Uterus (tissue), 2 donors: ENCODE data around the gene ZNF747.

Source experiments
- CTCF ChIP-seq, 4 experiments: fragments of 200-600 bp in 2 of 4; fragments of 450-650 bp in 2 of 4; sonication (generic) in 2 of 4; IDR thresholded peaks; one replicate each; pipeline ENCODE4 v1.5.1; 2016 to 2019; ENCODE audit warnings: antibody characterized with exemption in 4 of 4, mild to moderate bottlenecking in 2 of 4, moderate library complexity in 1 of 4
- POLR2A ChIP-seq, 2 donors: fragments of 450-650 bp; IDR thresholded peaks; one replicate each; pipeline ENCODE4 v1.6.1; 2016; ENCODE audit warnings: antibody characterized with exemption in 2 of 2, mild to moderate bottlenecking in 1 of 2, moderate library complexity in 1 of 2

- TF ChIP-seq CTCF (IDR thresholded peaks at IDR 0.05): peak in 1 of 4 experiments; percentile 22
- peak; percentile 56 to 59 for TF ChIP-seq POLR2A (IDR thresholded peaks at IDR 0.05)
Observed at GRCh38 chr16:30534368-30535105, at the start of gene ZNF747.
